ENCODE results near the gene ELK1. TPM values are rescaled to one million over a fixed set of nuclear protein-coding genes. Genes with fewer than 3 reads are reported as not detected.
"Not testable (repeated sequence)": the region's sequence is repeated elsewhere in the genome, so short reads cannot be mapped to it uniquely, and the experiment has no call there.

ELK1 gene
- total RNA-seq = 15.3 TPM
- 10 to 100 TPM; 22.3 to 29.9 (median 25.5) TPM for polyA plus RNA-seq (ENCODE audit: insufficient read depth in 1 of 8, insufficient read length in 8 of 8, low replicate concordance in 1 of 8)
- long read RNA-seq, donor 1 = 0 reads
- long read RNA-seq, donor 2 = 0 reads
- long read RNA-seq, donor 3, partial matches to known transcripts = 0 of 6 reads
- long read RNA-seq, donor 3, other reads (novel, unspliced or antisense) = 0 of 6 reads
- long read RNA-seq, donor 4, partial matches to known transcripts = 0 of 1 reads
- long read RNA-seq, donor 4, other reads (novel, unspliced or antisense) = 0 of 1 reads
- long read RNA-seq, donor 5, partial matches to known transcripts = 5 of 8 reads
- long read RNA-seq, donor 5, other reads (novel, unspliced or antisense) = 0 of 8 reads
- long read RNA-seq, donor 6, partial matches to known transcripts = 0 of 4 reads
- long read RNA-seq, donor 6, other reads (novel, unspliced or antisense) = 0 of 4 reads
- long read RNA-seq, donor 7, partial matches to known transcripts = 16 of 18 reads
- long read RNA-seq, donor 7, other reads (novel, unspliced or antisense) = 0 of 18 reads
- long read RNA-seq, donor 8, partial matches to known transcripts = 0 of 2 reads
- long read RNA-seq, donor 8, other reads (novel, unspliced or antisense) = 0 of 2 reads
- long read RNA-seq, donor 9, partial matches to known transcripts = 0 of 1 reads
- long read RNA-seq, donor 9, other reads (novel, unspliced or antisense) = 0 of 1 reads
- long read RNA-seq, donor 10, partial matches to known transcripts = 15 of 17 reads
- long read RNA-seq, donor 10, other reads (novel, unspliced or antisense) = 0 of 17 reads
- long read RNA-seq, donor 11, partial matches to known transcripts = 6 of 10 reads
- long read RNA-seq, donor 11, other reads (novel, unspliced or antisense) = 0 of 10 reads

- peaks cover 2% of the 10 kb centered on the region for H3K27me3 ChIP-seq (ENCODE audit: control insufficient read depth, insufficient read depth, low read length)
- 43% methylated on average over 53 of the region's 65 CpGs for WGBS (ENCODE audit: insufficient coverage)
- H3K4me1 ChIP-seq (ENCODE audit: control insufficient read depth, insufficient read depth, low read length) = peaks cover 13% of the 10 kb centered on the region
- H3K4me3 ChIP-seq (ENCODE audit: low read length) = peak within 1 kb of the TSS; percentile 79
- H3K27ac ChIP-seq (ENCODE audit: low read length) = peak within 1 kb of the TSS; percentile 87
- H3K9me3 ChIP-seq (replicated peaks; ENCODE audit: control insufficient read depth, low read depth, low read length) = no peaks in the 10 kb centered on the region
- peaks cover 15% of the 10 kb centered on the region for H3K36me3 ChIP-seq (ENCODE audit: control insufficient read depth, insufficient read depth, low read length)
- DNase-seq = peak; percentile 99
Observed at GRCh38 chrX:47650164-47651042, at the start of gene ELK1. TSS of gene ELK1 (minus strand) at chrX:47650563. CDS start at chrX:47641441, 9,122 bp downstream.

DNA sequence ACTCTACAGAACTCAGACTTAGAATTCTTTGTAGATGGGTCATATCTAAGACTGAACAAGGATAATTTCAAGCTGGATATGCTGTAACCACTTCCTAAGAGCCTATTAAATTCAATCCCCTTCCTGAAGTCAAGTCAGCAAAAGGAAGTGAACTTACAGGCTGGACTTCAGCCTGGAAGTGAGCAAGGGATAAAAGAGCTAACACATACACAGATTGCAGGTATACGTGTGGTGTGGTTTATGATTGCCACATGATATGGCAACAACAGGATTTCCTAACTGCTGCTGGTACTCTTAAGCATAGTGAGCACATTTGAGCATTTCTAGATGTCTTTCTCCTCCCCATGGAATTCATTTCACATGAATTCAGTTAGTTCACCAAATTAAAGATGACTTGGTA lies 46.8 kb upstream of the ELK1 start:
- no peak overlapping the region for H3K27ac ChIP-seq (ENCODE audit: low read length)
- H3K36me3 ChIP-seq (ENCODE audit: control insufficient read depth, insufficient read depth, low read length) = no peaks in the 10 kb centered on the region
- H3K4me1 ChIP-seq (ENCODE audit: control insufficient read depth, insufficient read depth, low read length) = no peaks in the 10 kb centered on the region
- H3K9me3 ChIP-seq (replicated peaks; ENCODE audit: control insufficient read depth, low read depth, low read length) = peaks cover 2% of the 10 kb centered on the region
- no CpG with 5 or more reads among the region's 1 CpG for WGBS (ENCODE audit: insufficient coverage)
- DNase-seq = no peak
- no peak overlapping the region for H3K4me3 ChIP-seq (ENCODE audit: low read length)
- no peaks in the 10 kb centered on the region for H3K27me3 ChIP-seq (ENCODE audit: control insufficient read depth, insufficient read depth, low read length)

- WGBS (ENCODE audit: insufficient coverage) = 88% methylated on average over 1 of the region's 2 CpGs
- Histone ChIP-seq H3K9me3 (replicated peaks; ENCODE audit: control insufficient read depth, low read depth, low read length) (no peaks in the 10 kb centered on the region), H3K27me3 (ENCODE audit: control insufficient read depth, insufficient read depth, low read length) (peaks cover 3% of the 10 kb centered on the region), H3K36me3 (ENCODE audit: control insufficient read depth, insufficient read depth, low read length) (no peaks in the 10 kb centered on the region), H3K4me3 (ENCODE audit: low read length) (no peak overlapping the region), H3K27ac (ENCODE audit: low read length) (no peak overlapping the region), H3K4me1 (ENCODE audit: control insufficient read depth, insufficient read depth, low read length) (no peaks in the 10 kb centered on the region)
- no peak for DNase-seq
Observed at GRCh38 chrX:47690175-47690574, 39.8 kb upstream of the ELK1 start.

GRCh38 chrX:47687263-47687662 lies 36.9 kb upstream of the ELK1 start:
- DNase-seq = no peak
- no peaks in the 10 kb centered on the region for H3K36me3 ChIP-seq (ENCODE audit: control insufficient read depth, insufficient read depth, low read length)
- H3K4me1 ChIP-seq (ENCODE audit: control insufficient read depth, insufficient read depth, low read length) = no peaks in the 10 kb centered on the region
- no peaks in the 10 kb centered on the region for H3K9me3 ChIP-seq (replicated peaks; ENCODE audit: control insufficient read depth, low read depth, low read length)
- 0% methylated on average over 1 of the region's 6 CpGs for WGBS (ENCODE audit: insufficient coverage)
- no peak overlapping the region for H3K4me3 ChIP-seq (ENCODE audit: low read length)
- H3K27me3 ChIP-seq (ENCODE audit: control insufficient read depth, insufficient read depth, low read length) = peaks cover 3% of the 10 kb centered on the region
- H3K27ac ChIP-seq (ENCODE audit: low read length) = no peak overlapping the region

- H3K4me1 ChIP-seq (ENCODE audit: control insufficient read depth, insufficient read depth, low read length) = no peaks in the 10 kb centered on the region
- no peaks in the 10 kb centered on the region for H3K36me3 ChIP-seq (ENCODE audit: control insufficient read depth, insufficient read depth, low read length)
- H3K4me3 ChIP-seq (ENCODE audit: low read length) = no peak overlapping the region
- H3K9me3 ChIP-seq (replicated peaks; ENCODE audit: control insufficient read depth, low read depth, low read length) = no peaks in the 10 kb centered on the region
- peaks cover 3% of the 10 kb centered on the region for H3K27me3 ChIP-seq (ENCODE audit: control insufficient read depth, insufficient read depth, low read length)
- no CpG with 5 or more reads among the region's 3 CpGs for WGBS (ENCODE audit: insufficient coverage)
- no peak overlapping the region for H3K27ac ChIP-seq (ENCODE audit: low read length)
- no peak for DNase-seq
Observed at GRCh38 chrX:47683829-47684205, 33.5 kb upstream of the ELK1 start.

DNA sequence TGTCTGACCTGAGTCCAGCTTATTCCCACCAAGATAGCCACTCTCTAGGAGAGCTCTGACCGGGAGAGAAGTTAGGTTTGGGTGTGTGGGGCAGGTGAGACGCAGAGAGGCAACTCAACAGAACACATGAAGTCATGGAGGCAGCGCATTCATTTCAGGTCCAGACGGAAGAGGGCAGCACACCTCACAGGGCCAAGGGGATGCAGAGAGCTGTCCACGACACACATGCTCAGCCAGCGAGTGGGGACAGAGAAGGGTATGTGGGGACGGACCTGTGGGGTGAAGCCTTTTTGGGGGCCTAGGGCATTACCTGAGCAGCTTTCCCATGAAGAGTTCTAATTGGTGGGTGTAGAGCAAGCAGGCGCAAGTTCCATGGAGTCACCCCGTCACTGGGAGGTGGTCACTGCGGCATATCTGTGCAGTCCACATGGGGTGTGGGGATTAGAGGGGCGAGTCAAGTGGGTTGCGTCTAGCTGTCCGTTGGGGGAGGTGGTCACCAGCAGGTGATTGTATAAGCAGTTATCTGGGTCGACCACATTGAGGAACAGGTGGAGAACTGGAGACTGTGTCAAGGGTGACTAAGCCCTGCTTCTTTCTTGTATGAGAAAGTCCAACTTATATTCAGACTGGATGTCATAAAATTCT lies 32.9 kb upstream of the ELK1 start:
- Histone ChIP-seq H3K27me3 (ENCODE audit: control insufficient read depth, insufficient read depth, low read length) (peaks cover 3% of the 10 kb centered on the region), H3K4me1 (ENCODE audit: control insufficient read depth, insufficient read depth, low read length) (no peaks in the 10 kb centered on the region), H3K4me3 (ENCODE audit: low read length) (no peak overlapping the region), H3K27ac (ENCODE audit: low read length) (no peak overlapping the region), H3K36me3 (ENCODE audit: control insufficient read depth, insufficient read depth, low read length) (no peaks in the 10 kb centered on the region), H3K9me3 (replicated peaks; ENCODE audit: control insufficient read depth, low read depth, low read length) (no peaks in the 10 kb centered on the region)
- no peak for DNase-seq
- 81% methylated on average over 12 of the region's 14 CpGs for WGBS (ENCODE audit: insufficient coverage)

DNA sequence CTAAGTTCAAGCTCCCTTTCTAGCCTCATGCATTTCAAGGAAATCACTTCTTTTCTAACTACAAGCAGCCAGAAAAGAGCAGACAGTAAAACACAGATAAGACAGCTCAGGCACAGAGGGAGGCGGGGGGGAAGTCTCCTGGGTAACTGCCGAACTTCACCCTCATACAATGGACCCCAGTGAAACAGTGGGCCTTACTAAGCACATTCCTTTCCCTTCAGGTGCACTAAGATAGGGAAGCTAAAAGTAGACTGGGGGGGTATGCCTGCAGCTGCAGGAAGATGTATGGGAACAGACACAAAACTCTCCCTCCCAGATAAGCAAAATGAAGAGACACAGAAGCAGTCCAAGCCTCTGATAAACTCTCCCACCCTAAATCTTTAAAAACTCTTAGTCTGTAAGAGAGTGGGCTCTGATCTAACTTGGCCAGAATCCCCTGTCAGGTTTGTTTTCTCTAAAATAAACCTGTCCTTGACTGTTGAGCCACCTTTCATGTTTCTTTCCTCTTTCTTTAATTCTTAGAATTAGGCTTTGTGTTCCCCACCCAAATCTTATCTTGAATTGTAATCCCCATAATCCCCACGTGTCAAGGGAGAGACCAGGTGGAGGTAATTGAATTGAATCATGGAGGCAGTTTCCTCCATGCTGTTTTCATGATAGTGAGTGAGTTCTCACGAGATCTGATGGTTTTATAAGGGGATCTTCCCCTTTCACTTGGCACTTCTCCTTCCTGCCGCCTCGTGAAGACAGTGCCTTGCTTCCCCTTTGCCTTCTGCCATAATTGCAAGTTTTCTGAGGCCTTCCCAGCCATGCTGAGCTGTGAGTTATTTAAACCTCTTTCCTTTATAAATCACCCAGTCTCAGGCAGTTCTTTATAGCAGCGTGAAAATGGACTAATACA lies 25.8 kb upstream of the ELK1 start:
- H3K4me1 ChIP-seq (ENCODE audit: control insufficient read depth, insufficient read depth, low read length); H3K4me3 ChIP-seq (ENCODE audit: low read length); H3K9me3 ChIP-seq (replicated peaks; ENCODE audit: control insufficient read depth, low read depth, low read length); H3K27me3 ChIP-seq (ENCODE audit: control insufficient read depth, insufficient read depth, low read length); H3K27ac ChIP-seq (ENCODE audit: low read length); H3K36me3 ChIP-seq (ENCODE audit: control insufficient read depth, insufficient read depth, low read length): not testable (repeated sequence)
- DNase-seq = peak; percentile 21
- WGBS (ENCODE audit: insufficient coverage) = 58% methylated on average over 2 of the region's 7 CpGs

DNA sequence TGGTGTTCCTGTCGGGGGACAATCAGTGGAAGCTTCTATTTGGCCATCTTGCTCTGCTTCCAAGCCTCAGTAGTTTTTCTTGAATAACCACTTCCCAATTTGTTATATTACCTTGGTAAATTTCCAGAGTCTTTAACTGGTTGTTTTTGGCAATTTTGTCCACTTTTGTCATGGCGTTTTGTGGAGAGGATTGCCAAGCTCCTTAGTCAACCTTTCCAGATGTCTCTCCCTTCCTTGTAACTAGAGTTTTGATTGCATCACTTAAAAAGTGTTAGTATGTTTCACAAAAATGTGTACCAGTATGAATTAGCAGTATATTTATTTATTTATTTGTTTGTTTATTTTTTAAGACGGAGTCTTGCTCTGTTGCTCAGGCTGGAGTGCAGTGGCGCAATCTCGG lies 24.4 kb upstream of the ELK1 start:
- Histone ChIP-seq H3K9me3 (replicated peaks; ENCODE audit: control insufficient read depth, low read depth, low read length) (no peaks in the 10 kb centered on the region), H3K4me3 (ENCODE audit: low read length) (no peak overlapping the region), H3K36me3 (ENCODE audit: control insufficient read depth, insufficient read depth, low read length) (no peaks in the 10 kb centered on the region), H3K4me1 (ENCODE audit: control insufficient read depth, insufficient read depth, low read length) (no peaks in the 10 kb centered on the region), H3K27me3 (ENCODE audit: control insufficient read depth, insufficient read depth, low read length) (peaks cover 2% of the 10 kb centered on the region), H3K27ac (ENCODE audit: low read length) (no peak overlapping the region)
- DNase-seq = no peak
- WGBS (ENCODE audit: insufficient coverage) = no CpG with 5 or more reads among the region's 5 CpGs

- not testable (repeated sequence) for H3K36me3 ChIP-seq (ENCODE audit: control insufficient read depth, insufficient read depth, low read length); H3K4me1 ChIP-seq (ENCODE audit: control insufficient read depth, insufficient read depth, low read length); H3K27me3 ChIP-seq (ENCODE audit: control insufficient read depth, insufficient read depth, low read length); H3K4me3 ChIP-seq (ENCODE audit: low read length); DNase-seq; H3K9me3 ChIP-seq (replicated peaks; ENCODE audit: control insufficient read depth, low read depth, low read length); H3K27ac ChIP-seq (ENCODE audit: low read length)
- WGBS (ENCODE audit: insufficient coverage) = 100% methylated on average over 1 of the region's 4 CpGs
Observed at GRCh38 chrX:47665797-47666196, 15.4 kb upstream of the ELK1 start.
